T-helper 2 cell (primary cell): Measurements from ENCODE around the gene DLL4.

Experiments used
- DNase-seq, 5 experiments: peaks; one replicate each; pipeline versions ENCODE4 v3.0.0 to v3.0.0-alpha.2; 2012 to 2022

The DLL4 gene

DNA sequence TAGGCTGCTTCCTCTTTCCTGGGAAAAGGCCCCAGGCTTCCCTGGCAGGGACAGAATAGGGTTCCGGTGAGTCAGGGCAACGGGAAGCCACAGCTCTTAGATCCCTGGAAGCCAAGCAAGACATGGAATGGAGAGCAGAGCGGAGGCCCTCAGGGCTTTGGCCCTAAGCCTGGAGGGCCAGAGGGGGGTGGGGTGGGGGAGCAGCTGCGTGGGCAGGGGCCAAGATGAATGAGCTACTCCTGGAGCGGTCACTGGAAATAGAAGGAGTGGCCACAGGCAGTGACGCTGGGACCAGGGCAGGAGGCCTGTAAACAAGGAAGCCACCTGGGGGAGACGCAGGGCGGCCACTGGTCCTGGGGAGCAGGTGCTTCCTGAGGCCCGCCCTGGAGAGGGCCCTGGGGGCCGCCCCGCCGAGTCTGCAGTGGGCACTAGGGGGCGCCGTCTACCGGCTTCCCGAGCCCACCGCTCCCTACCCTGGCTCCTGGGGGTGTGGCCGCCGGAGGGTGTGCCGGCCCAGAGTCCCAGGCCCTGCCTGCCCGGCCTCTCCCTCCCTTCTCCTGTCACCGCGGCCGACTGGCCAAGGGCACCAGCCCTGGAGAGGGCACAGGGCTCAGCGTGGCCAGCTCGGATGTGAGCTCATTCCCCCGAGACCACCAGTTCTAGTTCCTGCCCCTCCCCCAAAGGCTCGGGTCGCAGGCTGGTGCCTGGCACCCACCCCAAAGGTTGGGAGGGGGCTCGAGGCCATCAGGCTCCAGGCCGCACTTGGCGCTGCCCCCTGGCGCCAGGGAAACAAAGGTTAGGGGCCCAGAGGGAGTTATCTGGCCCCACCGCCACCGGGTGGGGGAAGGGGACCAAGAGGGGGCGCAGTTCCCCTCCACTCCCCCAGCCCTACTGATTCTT is 22.8 kb upstream of the DLL4 start:
- DNase-seq = peak; percentile 59 to 75 (median 67)

DNA sequence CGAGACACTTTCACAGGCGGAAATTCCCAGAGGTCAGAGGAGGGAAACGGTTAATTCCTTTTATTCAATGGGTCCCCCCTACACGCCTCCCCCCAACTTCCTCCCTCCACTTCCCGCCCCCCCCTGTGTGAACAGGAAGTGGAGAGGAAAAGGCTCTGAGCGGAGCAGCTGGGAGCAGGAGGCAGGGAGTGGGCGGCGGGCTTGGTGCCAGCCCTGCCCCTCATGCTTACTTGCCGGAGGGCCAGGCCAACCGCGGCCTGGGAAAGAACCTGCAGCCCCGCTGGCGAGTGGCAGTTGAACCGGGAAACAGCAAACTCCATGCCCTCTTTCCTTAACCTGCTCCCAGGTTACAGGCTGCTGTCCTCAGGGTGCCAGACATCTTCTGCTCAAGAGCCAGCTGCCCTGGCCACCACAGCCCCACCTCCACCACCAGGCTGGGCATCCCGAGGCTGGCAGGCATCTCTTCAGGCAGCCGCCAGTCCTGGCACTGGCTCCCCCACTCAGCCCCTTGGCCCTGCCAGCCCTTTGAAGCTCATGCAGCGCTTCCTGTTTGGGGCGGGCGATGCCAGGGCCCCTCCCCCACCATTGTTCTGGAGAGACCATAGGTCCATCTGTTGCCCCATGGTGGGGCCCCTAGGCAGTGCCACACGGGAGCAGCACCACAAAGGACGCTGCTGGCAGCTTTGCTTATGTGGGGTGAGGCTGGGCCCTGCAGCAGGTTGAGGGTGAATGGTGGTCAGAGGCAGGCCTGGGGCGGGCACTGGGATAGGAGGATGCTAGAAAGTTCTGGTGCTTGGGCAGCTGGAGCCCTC is 21.9 kb upstream of the DLL4 start:
- peak in 3 of 5 experiments; percentile 46 to 86 (median 49) for DNase-seq

DNA sequence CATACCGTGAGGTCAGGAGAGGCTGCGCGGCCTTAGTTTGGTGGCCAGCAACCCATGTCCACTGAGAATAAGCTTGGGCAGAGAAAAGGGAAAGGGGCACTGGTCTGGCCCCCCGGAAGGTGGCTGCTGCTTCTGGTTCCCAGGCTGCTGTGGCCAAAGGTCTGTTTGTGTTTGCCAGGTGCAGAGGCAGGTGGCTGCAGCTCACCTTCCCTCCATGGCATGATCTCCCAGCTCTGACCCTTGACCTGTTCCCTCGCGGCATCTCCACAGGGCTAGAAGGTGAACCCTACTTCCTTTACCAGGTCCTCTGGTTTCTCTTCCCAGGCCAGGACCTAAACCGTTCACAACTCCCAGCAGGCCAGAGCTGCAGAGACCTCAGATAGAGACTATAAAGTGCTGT is 21.0 kb upstream of the DLL4 start:
- no peak for DNase-seq

DNA sequence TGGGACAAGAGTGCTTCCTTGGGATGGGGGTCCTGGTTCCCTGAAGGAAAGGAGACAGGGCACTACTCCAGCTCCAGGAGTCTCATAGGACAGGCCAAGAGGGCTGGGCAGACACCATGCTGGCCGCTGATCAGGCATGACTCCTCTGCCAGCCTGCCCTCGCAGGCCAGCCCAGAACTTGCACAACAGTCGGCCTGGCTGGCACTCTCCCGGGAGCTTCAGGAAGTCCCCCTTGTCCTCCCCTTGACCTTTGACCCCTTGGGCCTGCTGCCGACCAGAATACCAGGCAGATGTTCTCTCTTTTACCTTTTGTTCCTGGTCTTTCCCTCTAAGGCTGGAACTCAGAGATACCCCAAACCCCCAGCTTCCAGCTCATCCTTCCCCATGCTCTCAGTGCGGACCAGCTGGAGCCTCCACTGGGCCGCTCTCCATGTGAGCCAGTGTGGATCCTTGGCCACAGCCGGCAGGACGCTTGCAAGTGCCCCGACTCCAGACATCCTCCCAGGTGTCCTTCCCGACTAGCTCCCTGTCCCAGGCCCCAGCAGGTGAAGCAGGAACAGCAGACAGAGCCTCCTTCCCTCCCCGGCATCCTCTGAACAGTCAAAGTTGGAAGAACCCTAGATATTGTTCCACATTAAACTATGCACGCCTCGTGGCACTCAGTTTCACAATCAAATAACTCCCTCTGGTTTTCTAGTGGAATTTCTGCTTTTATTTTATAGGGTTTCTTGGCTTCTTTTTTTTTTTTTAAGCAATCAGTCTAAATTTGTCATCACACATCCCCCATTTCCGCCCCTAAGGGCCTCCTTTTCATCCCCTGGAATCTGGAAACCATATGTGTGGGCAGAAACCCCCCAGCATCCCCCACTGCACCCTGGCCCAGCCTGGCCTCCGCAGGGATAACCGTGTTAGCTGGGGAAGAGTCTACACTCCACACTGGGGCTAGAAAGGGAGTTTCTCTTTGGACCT is 19.2 kb upstream of the DLL4 start:
- DNase-seq = no peak

DNA sequence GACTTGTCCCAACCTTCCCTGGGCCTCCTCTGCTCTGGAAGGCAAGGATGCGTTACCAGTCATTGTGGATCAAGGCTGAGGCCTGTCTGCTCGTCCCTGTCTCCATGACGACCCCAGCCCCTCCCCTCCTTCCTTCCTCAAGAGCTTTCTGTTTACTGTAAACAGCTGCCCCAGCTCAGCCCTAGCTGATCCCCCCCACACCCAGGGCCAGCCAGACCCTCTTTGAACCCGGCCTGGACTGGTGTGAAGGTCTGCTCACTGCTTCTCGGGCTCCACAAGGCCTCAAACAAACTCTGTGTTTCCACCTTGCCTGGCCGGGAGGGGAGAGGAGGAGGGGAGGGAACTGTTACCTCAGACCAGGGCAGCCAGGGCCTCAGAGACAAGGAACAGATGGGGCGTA is 18.0 kb upstream of the DLL4 start:
- no peak for DNase-seq

DNA sequence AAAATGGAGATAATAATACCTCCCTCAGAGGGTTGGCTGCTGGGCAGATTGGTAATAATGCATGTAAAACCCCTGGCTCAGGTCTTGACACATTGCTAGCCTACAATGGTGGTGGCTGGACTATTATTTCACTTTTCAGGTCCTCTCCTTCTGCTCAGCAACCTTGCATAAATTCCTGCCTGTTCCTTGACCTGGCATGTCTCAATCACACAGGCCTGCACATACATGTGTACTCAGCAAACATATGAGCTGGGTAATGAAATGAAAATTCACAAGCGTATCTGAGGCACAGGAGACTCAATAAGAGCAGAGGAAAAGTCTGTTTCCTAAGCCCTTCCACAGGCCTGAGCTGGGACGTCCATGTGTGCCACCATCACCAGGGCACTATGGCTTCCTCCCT is 17.4 kb upstream of the DLL4 start:
- no peak for DNase-seq

DNA sequence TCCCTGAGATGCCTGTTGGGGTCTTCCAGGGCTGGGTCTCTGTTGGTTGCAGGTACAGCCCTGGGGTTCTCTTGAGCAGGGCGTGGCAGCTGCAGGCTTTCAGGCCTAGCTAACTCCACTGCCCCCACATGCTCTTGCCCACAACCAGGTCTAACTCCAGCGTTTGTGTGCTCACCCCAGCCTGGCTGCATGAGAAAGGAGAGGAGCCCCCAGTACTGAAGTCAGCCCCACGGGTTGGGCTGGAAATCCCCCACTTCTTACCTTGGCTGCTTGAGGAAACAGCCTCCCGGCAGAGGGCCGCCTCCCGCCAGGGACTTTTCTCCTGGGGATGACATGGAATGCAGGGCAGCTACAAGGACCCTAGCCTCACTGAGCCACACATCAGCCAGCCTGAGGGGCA is 16.7 kb upstream of the DLL4 start:
- DNase-seq = no peak

DNA sequence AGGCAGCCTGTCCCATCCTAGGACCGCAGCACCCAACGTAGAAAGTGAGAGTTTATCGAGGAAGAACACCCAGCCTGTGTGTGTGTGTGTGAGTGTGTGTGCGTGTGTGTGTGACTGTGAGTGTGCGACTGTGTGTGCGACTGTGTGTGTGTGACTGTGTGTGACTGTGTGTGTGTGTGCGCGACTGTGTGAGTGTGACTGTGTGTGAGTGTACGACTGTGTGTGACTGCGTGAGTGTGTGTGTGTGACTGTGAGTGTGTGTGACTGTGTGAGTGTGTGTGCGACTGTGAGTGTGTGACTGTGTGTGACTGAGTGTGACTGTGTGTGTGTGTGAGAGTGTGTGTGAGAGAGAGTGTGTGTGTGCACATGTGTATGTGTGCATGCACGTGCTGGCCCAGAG is 15.1 kb upstream of the DLL4 start:
- DNase-seq = no peak

DNA sequence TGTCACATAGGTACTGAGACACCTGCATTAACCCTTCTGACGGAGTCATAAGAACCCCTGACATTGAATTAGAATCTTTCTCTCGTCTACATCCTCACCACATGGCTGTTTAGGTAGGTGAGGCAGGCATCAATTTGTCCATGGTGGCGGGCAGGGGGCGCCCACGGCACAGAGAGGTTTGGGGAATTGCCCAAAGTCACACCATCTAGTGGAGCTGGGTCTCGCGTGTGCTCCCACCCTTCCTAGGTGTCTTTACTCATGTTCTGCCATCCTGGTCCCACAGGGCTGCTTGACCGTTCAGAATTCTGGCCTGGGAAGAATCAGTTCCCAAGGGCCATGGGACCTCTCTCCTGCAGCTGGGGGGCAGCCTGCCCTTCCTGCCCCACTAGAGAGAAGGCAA is 14.7 kb upstream of the DLL4 start:
- DNase-seq = no peak

DNA sequence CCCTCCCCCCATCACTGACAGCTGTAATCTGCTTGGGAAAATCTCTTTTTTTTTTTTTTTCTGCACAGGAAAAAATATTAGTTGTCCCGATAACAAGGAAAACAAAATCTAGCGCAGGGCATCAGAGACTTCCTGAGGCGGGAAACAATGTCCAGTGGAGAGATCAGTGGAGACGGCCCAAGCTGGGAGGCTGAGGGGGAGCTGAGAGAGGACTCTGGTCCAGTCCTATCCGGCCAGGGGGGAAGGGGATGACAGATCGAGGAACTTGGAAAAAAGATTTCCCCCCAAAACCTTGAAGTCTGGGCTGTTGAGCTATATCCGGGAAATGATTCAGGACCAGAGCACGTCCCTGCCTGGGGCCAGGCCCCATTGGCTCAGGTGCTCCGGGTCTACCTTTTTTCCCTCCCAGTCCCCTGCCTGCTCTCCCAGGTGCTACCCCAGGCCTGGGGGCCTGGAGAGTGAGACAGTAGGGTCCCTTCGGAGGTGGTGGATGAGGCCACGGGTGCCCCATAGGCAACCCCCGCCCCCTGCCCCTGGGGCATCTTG is 14.0 kb upstream of the DLL4 start:
- no peak for DNase-seq

DNA sequence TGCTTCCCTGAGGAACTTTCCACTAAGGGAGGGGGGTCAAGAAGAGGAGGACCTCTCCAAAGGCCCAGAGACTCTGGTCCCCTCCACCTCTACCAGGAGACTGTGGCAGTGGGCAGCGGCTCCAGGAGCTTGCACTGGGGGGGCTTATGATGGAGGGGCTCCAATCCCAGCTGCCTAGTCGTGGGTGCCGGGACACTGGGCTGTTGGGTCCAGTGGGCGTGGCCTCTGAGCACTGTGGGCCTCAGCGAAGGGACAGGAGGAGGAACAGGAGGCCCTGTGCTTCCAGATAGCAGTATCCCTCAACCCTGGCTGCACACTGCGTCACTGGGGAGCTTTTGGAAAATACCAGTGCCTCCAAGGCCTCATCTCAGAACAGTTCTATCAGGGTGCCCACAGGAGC is 13.5 kb upstream of the DLL4 start:
- DNase-seq = no peak

DNA sequence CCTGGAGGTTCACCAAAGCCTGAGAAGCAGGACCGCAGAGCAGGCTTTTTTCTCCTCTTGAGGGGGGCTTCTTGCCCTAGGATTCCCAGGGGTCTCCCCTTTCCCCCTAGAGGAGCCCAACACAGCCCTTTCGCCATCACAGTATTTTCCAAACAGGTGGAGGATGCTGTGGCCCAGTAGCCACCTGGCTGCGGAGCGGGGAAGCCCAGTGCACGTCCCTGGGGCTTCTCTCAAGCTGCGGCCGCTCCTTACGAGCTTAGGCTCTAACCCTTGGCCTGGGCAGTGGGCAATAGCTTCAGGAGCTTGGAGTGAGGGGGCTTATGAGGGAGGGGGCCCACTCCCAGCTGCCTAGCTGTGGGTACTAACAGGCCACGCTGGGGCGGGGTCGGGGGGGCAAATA is 11.6 kb upstream of the DLL4 start:
- DNase-seq = no peak

DNA sequence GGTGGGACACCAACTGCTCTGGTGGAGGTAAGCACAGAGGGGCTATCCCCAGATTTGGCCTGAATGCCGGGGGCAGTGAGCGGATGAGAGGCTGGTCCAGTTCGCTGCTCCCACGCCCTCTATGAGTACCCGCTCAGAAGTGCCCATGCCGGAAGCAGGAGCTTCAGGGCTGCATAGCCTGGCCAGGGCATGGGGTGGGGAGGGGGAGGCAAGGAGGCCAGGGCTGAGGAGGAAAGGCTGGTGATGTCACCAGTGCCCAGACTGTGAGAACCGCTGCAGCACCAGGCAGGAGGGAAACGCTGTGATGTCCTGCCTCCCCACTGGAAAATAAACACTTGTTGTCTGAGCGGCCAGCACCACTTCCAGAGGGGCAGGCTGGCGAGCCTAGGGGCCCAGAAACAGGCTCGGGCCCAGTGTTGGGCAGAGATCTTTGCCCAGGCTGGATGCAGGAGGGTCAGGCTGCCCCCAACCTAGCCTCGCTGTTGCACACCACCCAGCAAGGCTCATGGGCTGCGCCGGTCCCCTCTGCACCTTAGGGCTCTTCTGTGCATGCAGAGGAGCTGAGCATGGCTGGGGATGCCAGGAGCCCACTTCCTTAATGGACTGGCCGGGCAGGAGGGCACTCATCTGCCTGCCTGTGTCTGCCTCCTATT is 10.9 kb upstream of the DLL4 start:
- no peak for DNase-seq

DNA sequence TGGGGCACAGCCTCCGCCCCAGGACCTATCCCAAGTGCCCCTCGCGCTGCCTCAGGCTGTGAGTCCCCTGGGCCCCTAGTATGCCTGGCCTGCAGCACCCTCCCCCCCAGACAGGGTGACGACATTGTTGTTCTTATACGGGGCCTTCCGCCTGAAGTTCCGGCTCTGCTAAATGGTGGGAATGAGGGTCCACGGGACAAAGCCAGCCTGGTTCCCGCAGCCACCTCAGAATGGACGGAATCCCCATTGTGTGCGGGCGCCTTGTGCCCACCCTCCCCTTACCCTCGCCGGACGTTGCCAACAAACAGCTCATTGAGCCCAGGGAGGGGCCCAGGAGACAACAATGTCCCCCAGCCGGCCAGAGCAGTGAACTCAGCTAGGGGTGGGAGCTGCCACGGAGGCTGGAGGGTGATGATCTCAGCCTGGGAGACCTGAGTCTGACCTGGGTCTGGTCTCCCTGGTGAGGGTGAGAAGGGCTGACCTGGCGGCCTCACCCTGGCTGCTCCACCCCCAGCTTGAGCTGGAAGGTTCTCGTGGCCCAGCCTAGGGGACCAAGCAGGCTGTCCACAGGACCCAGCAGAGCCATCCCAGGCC is 10.2 kb upstream of the DLL4 start:
- DNase-seq = no peak

DNA sequence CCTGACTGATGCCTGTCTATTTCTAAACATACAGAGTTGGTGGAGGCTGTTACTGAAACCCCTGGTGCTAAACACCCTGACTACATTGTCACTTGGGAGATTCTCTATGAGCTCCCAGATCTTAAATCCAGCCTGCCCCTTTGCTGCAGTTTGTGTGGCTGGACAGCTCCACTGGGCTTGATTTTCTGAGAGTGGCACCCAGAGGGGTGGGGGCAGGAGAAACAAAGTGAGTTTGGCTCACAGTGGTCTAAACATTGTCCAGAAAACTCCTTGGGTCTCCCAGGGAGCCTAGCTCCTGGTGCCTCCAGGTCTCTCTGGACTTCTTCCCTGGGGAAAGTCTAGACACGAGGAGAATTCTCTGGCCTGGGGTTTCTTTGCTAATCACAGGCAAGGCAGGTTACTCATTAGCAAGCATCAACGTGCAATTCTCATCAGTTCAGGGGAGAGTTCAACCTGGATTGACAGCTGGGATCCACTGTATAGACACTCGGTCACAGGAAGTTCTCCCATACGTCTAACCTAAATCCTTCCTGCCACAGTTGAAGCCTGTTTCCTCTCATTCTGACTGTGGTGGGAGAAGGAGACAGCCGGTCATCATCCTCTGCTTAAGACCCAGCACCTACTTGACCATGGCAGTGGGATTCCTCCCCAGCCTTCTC is 7.1 kb upstream of the DLL4 start:
- DNase-seq = no peak

DNA sequence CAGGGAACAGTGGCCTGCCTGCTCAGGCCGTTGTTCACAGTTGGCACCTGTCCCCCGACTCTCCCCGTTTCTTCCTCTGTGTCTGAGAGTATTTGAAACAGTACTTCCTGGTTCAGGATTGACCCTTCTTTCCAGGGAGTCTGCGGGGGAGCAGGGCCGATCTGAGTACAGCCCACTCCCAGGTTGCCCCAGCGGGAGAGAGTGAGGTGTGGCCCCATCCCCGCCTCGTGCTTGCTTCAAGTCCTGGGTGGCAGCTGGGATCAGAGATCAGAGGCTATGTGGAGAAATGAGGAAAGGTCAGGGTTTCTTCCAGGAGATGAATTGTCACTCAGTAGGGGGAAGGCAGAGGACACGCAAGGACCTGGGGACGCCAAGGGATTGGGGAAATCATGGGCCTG is 6.5 kb upstream of the DLL4 start:
- DNase-seq = no peak

DNA sequence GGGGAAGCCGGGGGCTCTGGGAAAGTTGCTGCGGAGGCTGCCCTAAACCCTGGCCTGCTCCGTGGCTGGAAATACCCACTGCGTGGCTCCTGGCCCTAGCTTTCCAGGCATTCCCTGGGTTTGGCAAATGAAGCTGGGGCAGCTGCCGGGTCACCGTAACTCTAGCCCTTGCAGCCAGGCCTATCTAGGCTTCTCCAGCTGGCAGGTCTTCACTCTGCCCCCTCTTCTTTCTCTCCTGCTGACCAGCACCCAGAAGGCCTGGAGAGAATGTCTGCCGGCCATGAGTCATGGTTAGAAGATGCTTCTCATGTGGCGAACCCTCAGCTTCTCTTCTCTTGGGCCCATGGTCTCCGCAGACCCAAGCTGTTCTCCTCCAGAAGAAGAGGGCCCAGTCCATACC is 5.6 kb upstream of the DLL4 start:
- DNase-seq = no peak

DNA sequence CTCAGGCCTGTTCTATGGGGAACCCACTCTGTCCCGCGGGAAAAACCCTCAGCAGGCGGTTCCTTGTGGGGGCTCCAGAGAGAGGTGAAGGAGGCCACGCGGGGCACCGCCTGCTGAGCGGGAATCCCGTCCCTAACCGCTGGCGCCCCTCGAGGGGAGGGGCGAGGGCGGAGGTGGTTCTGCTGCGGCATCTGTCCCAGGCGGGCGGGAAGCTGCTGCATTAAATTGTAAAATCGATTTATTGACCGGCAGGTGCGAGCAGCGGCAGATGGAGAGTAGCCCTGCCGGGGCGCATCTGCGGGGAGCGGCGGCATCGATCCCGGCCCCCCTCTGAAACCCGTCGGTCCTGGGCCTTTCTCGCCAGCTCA is 3.7 kb upstream of the DLL4 start:
- DNase-seq = no peak

DNA sequence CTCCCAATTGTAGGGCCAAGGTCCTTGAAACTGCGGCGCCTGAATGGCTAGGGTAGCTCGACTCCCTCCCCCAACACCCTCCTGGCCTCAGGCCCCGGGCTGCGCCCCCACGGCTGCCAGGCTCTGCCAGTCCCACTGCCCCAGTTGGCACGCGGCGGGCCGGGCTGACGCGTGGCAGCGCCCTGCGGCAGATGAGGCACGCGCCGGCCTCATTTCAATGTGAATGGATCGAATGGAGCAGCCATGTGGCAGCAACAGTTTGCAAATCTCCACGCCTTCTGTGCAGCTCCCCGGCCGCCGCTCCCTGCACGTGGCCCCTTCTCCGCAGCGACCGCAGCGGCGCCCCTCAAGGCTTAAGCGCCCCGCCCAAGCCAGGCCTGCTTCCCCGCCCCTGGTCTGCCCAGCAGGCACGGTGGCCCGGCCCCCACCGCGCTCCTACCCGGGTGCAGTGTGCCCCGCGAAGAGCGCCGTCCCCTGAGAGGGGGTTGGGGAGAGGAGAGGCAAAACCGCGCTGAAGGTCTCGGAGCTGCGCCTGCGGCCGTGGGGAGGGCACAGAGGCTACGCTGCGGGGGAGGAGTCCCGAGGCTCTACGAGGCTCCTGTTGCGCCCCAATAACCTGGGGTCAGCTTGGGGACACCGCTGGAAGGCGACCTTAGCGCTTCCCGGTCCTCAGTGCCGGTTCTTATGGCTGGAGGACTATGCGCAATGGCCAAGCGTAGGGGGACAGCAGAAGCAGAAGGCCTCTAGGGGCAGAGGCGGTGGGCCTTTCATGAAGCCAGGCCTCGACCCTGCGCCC is 3.1 kb upstream of the DLL4 start:
- peak in 1 of 5 experiments; percentile 31 for DNase-seq
